ENCODE data around the gene ATP13A4. TPM values are rescaled to one million over a fixed set of nuclear protein-coding genes. Genes with fewer than 3 reads are reported as not detected.

ATP13A4 gene
- total and polyA plus RNA-seq, 2 of the 8 experiments (the other 6 are each of a cell fraction or from before 2014, with no cell fraction given): 0.12 TPM; not detected in 1

DNA sequence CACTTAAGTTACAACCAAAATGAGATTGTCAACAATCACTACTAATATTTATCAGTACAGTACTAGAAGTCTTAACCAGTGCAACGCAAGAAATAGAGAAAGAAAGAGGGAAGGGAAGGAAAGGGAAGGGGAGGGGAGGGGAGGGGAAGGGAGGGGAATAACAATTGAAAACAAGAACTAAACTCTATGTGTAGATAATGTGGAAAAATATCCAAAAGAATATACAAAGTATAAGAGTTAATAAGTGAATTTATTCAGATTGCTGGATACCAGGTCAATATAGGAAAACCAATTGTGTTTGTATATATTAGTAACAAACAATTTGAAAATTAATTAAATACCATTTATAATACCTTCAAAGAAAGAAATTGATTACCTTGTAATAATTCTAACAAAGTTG lies 186.8 kb downstream of the ATP13A4 start:
- Histone ChIP-seq H3K4ac (replicated peaks; ENCODE audit: insufficient read length, low read depth, low read length) (no peak overlapping the region), H3K14ac (ENCODE audit: insufficient read length) (no peak overlapping the region), H3K18ac (ENCODE audit: extremely low read depth, low read length) (no peak overlapping the region), H3K79me2 (ENCODE audit: control insufficient read depth in 1 of 2, insufficient read depth in 2 of 2, low read length in 2 of 2) (no peaks in the 10 kb centered on the region), H2AFZ (ENCODE audit: low read length) (no peak overlapping the region), H3K9me3 (ENCODE audit: insufficient read depth in 2 of 2, low read depth in 1 of 2, low read length in 1 of 2) (no peaks in the 10 kb centered on the region), H3K23ac (ENCODE audit: insufficient read length) (no peak overlapping the region), H2BK20ac (ENCODE audit: low read length) (no peak overlapping the region), H2BK120ac (replicated peaks; ENCODE audit: low read depth, low read length) (no peak overlapping the region), H4K91ac (replicated peaks; ENCODE audit: insufficient read length, low read length) (no peak overlapping the region), H3K27ac (ENCODE audit: low read depth, low read length) (no peak overlapping the region), H3K4me1 (replicated peaks in 1 of 4; ENCODE audit: control insufficient read depth in 3 of 4, insufficient read depth in 4 of 4, low read length in 3 of 4) (no peaks in the 10 kb centered on the region), H3K4me3 (ENCODE audit: extremely low read depth in 1 of 4, insufficient read depth in 2 of 4, low read depth in 3 of 4, low read length in 4 of 4) (no peak overlapping the region), H3K79me1 (ENCODE audit: low read depth, low read length) (no peaks in the 10 kb centered on the region), H4K20me1 (replicated peaks in 1 of 2; ENCODE audit: control insufficient read depth in 1 of 2, insufficient read depth in 2 of 2, low read length in 2 of 2) (no peaks in the 10 kb centered on the region), H2AK5ac (ENCODE audit: low read depth, low read length) (no peak overlapping the region), H3K4me2 (ENCODE audit: insufficient read depth in 1 of 2, low read depth in 2 of 2, low read length in 2 of 2) (no peak overlapping the region), H2BK5ac (ENCODE audit: low read depth, low read length) (no peak overlapping the region), H3K56ac (replicated peaks; ENCODE audit: insufficient read length, low read depth, low read length) (no peak overlapping the region), H3K23me2 (ENCODE audit: low read depth, low read length) (no peaks in the 10 kb centered on the region; the same call in 1 of the 2 replicates), H2BK15ac (ENCODE audit: low read length) (no peak overlapping the region), H2BK12ac (ENCODE audit: low read depth, low read length) (no peak overlapping the region), H3K27me3 (replicated peaks in 1 of 4; ENCODE audit: control insufficient read depth in 3 of 4, extremely low read depth in 1 of 4, insufficient read depth in 3 of 4, low read length in 3 of 4) (no peaks in the 10 kb centered on the region), H4K8ac (ENCODE audit: extremely low read depth, insufficient read depth, low read length) (no peak overlapping the region), H3K9ac (replicated peaks in 1 of 4; ENCODE audit: extremely low read depth in 1 of 4, low read depth in 3 of 4, low read length in 3 of 4) (no peak overlapping the region), H4K5ac (ENCODE audit: insufficient read length, low read depth, low read length) (no peak overlapping the region), H3K36me3 (ENCODE audit: control insufficient read depth in 2 of 4, insufficient read depth in 4 of 4, low read length in 3 of 4) (no peaks in the 10 kb centered on the region)
- WGBS, 2 experiments (ENCODE audit: extremely low coverage in 1 of 2, insufficient coverage in 1 of 2, insufficient read length in 1 of 2, insufficient replicate concordance in 2 of 2, low coverage in 1 of 2, low lambda C conversion rate in 2 of 2, missing lambda C conversion rate in 1 of 2): 86% methylated on average over 1 of the region's 1 CpG; no CpG with 5 or more reads in 1 of the 2 experiments
- FAIRE-seq (no peak), DNase-seq (ENCODE audit: low read depth in 1 of 2, low spot score in 2 of 2) (no peak)
- POLR2A ChIA-PET (ENCODE audit: partially characterized antibody): no interaction called here
- CTCF ChIA-PET (ENCODE audit: partially characterized antibody): no interaction called here
- no peak for TF ChIP-seq SRF (IDR thresholded peaks at IDR 0.05; ENCODE audit: low read depth, low read length)
- no peak for TF ChIP-seq KDM4A (IDR thresholded peaks at IDR 0.05; ENCODE audit: low read depth, low read length, severe bottlenecking)
- no peak for TF ChIP-seq POU5F1 (IDR thresholded peaks at IDR 0.05; ENCODE audit: low read depth, low read length)
- TF ChIP-seq BRCA1 (IDR thresholded peaks at IDR 0.05; ENCODE audit: low read depth, low read length): no peak
- no peak for TF ChIP-seq SP2 (IDR thresholded peaks at IDR 0.05; ENCODE audit: low read length)
- TF ChIP-seq KDM1A (IDR thresholded peaks at IDR 0.05; ENCODE audit: borderline replicate concordance, low read length): no peak
- TF ChIP-seq CHD1 (IDR thresholded peaks at IDR 0.05; ENCODE audit: low read depth, low read length): no peak
- TF ChIP-seq GTF2F1 (IDR thresholded peaks at IDR 0.05; ENCODE audit: borderline replicate concordance, low read depth, low read length): no peak
- no peak for TF ChIP-seq RXRA (IDR thresholded peaks at IDR 0.05; ENCODE audit: insufficient read depth, low read depth, low read length)
- no peak for TF ChIP-seq TAF1 (IDR thresholded peaks at IDR 0.05; ENCODE audit: low read depth, low read length)
- TF ChIP-seq YY1 (IDR thresholded peaks at IDR 0.05; ENCODE audit: low read depth, low read length): no peak
- TF ChIP-seq MAFK (IDR thresholded peaks at IDR 0.05; ENCODE audit: low read depth, low read length): no peak
- TF ChIP-seq, protein P1, sequence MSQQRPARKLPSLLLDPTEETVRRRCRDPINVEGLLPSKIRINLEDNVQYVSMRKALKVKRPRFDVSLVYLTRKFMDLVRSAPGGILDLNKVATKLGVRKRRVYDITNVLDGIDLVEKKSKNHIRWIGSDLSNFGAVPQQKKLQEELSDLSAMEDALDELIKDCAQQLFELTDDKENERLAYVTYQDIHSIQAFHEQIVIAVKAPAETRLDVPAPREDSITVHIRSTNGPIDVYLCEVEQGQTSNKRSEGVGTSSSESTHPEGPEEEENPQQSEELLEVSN (IDR thresholded peaks at IDR 0.05): no peak
- TF ChIP-seq CHD2 (IDR thresholded peaks at IDR 0.05; ENCODE audit: low read length): no peak
